Hepatocyte (in vitro differentiated cells): ENCODE data around the gene ANKRD13C. TPM values are rescaled to one million over a fixed set of nuclear protein-coding genes. Genes with fewer than 3 reads are reported as not detected.

Experiments used
- DNase-seq: peaks from one replicate; pipeline ENCODE4 v3.0.0-alpha.2; 2016; ENCODE audit warnings: low spot score
- H2AFZ ChIP-seq: fragments of 200-600 bp; sonication (generic); 2 replicates; pipeline ENCODE4 v1.6.0; 2016; ENCODE audit warnings: antibody characterized with exemption, mild to moderate bottlenecking
- H3K27ac ChIP-seq: fragments of 200-600 bp; sonication (generic); 2 replicates; pipeline ENCODE4 v1.5.1; 2016; ENCODE audit warnings: mild to moderate bottlenecking
- H3K27me3 ChIP-seq: fragments of 200-600 bp; sonication (generic); 2 replicates; pipeline ENCODE4 v1.6.1; 2016
- H3K36me3 ChIP-seq: fragments of 200-600 bp; sonication (generic); replicated peaks from 2 replicates; pipeline ENCODE4 v1.5.1; 2016; ENCODE audit warnings: low read depth; ENCODE audit not compliant: insufficient read depth
- H3K4me1 ChIP-seq: fragments of 200-600 bp; sonication (generic); 2 replicates; pipeline ENCODE4 v1.5.1; 2016; ENCODE audit warnings: mild to moderate bottlenecking, moderate library complexity; ENCODE audit not compliant: insufficient read depth
- H3K4me2 ChIP-seq: fragments of 200-600 bp; sonication (generic); 2 replicates; pipeline ENCODE4 v1.6.0; 2016
- H3K4me3 ChIP-seq: fragments of 200-600 bp; sonication (generic); 2 replicates; pipeline ENCODE4 v1.5.1; 2016; ENCODE audit warnings: mild to moderate bottlenecking
- H3K79me2 ChIP-seq: fragments of 200-600 bp; sonication (generic); 2 replicates; pipeline ENCODE4 v1.6.0; 2017; ENCODE audit warnings: mild to moderate bottlenecking
- H3K9me2 ChIP-seq: fragments of 200-600 bp; sonication (generic); replicated peaks from 2 replicates; pipeline ENCODE4 v1.6.0; 2017; ENCODE audit warnings: mild to moderate bottlenecking; ENCODE audit not compliant: insufficient read depth
- H3K9me3 ChIP-seq: fragments of 200-600 bp; sonication (generic); 2 replicates; pipeline ENCODE4 v1.5.1; 2016; ENCODE audit warnings: low read depth, mild to moderate bottlenecking
- H4K20me1 ChIP-seq: fragments of 200-600 bp; sonication (generic); 2 replicates; pipeline ENCODE4 v1.6.0; 2016; ENCODE audit warnings: mild to moderate bottlenecking; ENCODE audit not compliant: insufficient read depth, poor library complexity, severe bottlenecking
- EZH2 ChIP-seq: fragments of 200-600 bp; sonication (generic); IDR thresholded peaks from 2 replicates; pipeline ENCODE4 v1.6.1; 2016; ENCODE audit warnings: antibody characterized with exemption, mild to moderate bottlenecking, borderline replicate concordance
- EZH2phosphoT487 ChIP-seq: fragments of 200-600 bp; sonication (generic); IDR thresholded peaks from one replicate; pipeline ENCODE4 v1.6.1; 2018; ENCODE audit warnings: antibody characterized with exemption, mild to moderate bottlenecking, low read depth, moderate library complexity; ENCODE audit not compliant: unreplicated experiment, severe bottlenecking
- WGBS: methylation state at CpG from one replicate; pipeline ENCODE4 v1.1.6; 2016; ENCODE audit warnings: low lambda C conversion rate; ENCODE audit errors: missing lambda C conversion rate; 5-methylcytosine and 5-hydroxymethylcytosine counted together
- polyA plus RNA-seq: library from polyadenylated mRNA; unstranded; fragments of >200 nt; fragmentation: Nextera tagmentation; extraction: Ambion mirVana; gene quantifications from 2 replicates; pipeline ENCODE4 v1.2.1, GENCODE V29; 2016
- total RNA-seq: library from RNA; depleted of rRNA; stranded (reverse); fragments of >200 nt; gene quantifications from 2 replicates; pipeline ENCODE4 v1.2.3, GENCODE V29; 2014
- TF ChIP-seq, protein P1 (sequence below): fragments of 200-600 bp; sonication (generic); IDR thresholded peaks from 2 replicates; pipeline ENCODE4 v1.5.1; 2016; ENCODE audit warnings: antibody characterized with exemption, mild to moderate bottlenecking; ENCODE audit not compliant: poor library complexity

Gene ANKRD13C
- total and polyA plus RNA-seq, 2 experiments from 2014 or later = 14.9 to 26.5 TPM

DNA sequence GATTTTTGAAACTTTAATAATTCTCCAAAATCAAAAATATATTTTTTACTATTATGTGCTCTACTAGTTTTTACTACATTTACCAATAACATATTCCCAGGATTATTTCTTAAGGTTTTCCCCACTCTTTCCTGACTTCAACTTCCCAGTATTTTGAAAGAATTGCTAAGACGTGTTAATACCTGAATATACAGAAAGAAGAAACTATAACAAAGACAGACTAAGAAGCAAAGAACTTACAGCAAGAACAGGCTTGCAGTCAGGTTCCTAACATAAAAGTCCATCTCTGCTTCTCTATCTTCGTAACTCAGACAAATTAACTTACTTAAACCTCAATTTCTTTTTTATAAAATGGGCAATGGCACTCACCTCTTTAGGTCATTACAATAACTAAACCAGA, 70.2 kb downstream of the ANKRD13C start:
- H4K20me1 ChIP-seq = no peaks in the 10 kb centered on the region
- H3K4me1 ChIP-seq = no peaks in the 10 kb centered on the region
- no peak overlapping the region for H3K4me2 ChIP-seq
- no peaks in the 10 kb centered on the region for H3K9me3 ChIP-seq
- H2AFZ ChIP-seq = no peak overlapping the region
- WGBS = 93% methylated on average over 2 of the region's 2 CpGs
- DNase-seq = no peak
- H3K27me3 ChIP-seq = no peaks in the 10 kb centered on the region
- no peak overlapping the region for H3K4me3 ChIP-seq
- H3K9me2 ChIP-seq = no peaks in the 10 kb centered on the region
- TF ChIP-seq, protein P1, sequence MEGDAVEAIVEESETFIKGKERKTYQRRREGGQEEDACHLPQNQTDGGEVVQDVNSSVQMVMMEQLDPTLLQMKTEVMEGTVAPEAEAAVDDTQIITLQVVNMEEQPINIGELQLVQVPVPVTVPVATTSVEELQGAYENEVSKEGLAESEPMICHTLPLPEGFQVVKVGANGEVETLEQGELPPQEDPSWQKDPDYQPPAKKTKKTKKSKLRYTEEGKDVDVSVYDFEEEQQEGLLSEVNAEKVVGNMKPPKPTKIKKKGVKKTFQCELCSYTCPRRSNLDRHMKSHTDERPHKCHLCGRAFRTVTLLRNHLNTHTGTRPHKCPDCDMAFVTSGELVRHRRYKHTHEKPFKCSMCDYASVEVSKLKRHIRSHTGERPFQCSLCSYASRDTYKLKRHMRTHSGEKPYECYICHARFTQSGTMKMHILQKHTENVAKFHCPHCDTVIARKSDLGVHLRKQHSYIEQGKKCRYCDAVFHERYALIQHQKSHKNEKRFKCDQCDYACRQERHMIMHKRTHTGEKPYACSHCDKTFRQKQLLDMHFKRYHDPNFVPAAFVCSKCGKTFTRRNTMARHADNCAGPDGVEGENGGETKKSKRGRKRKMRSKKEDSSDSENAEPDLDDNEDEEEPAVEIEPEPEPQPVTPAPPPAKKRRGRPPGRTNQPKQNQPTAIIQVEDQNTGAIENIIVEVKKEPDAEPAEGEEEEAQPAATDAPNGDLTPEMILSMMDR = no peak
- TF ChIP-seq EZH2 = no peak
- no peak for TF ChIP-seq EZH2phosphoT487
- peaks cover 13% of the 10 kb centered on the region for H3K79me2 ChIP-seq
- no peak overlapping the region for H3K27ac ChIP-seq
- no peaks in the 10 kb centered on the region for H3K36me3 ChIP-seq

DNA sequence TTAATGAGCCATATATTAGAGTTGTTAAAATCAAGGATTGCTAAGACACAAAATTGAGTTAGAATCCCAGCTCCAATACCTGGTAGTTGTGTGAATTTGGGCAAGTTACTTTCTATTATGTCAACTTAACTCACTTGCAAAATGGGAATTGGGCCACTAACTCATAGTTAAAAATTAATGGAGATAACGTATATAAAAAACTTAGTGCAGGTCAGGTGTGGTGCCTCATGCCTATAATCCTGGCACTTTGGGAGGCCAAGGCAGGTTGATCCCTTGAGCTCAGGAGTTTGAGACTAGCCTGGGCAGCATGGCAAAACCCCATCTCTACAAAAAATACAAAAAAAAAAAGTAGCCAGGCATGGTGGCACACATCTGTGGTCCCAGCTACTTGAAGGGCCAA, 75.8 kb downstream of the ANKRD13C start:
- Histone ChIP-seq H3K4me1 (no peaks in the 10 kb centered on the region), H2AFZ (no peak overlapping the region), H3K27me3 (no peaks in the 10 kb centered on the region), H3K36me3 (no peaks in the 10 kb centered on the region), H4K20me1 (no peaks in the 10 kb centered on the region), H3K27ac (no peak overlapping the region), H3K4me3 (no peak overlapping the region), H3K9me3 (no peaks in the 10 kb centered on the region), H3K79me2 (peaks cover under 1% of the 10 kb centered on the region), H3K9me2 (no peaks in the 10 kb centered on the region), H3K4me2 (no peak overlapping the region)
- WGBS = 72% methylated on average over 1 of the region's 1 CpG
- DNase-seq = no peak
- TF ChIP-seq, protein P1 = no peak

DNA sequence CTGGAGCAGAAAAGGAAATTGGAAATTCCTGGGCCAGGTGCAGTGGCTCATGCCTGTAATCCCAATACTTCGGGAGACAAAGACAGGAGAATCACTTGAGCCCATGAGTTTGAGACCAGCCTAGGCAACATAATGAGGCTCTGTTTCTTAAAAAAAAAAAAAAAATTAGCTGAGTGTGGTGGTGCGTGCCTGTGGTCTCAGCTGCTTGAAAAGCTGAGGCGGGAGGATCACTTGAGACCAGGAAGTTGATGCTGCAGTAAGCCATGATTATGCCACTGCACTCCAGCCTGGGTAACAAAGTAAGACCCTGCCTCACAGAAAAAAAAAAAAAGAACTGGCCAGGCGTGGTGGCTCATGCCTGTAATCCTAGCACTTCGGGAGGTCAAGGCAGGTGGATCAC, 76.6 kb downstream of the ANKRD13C start:
- no peaks in the 10 kb centered on the region for H3K36me3 ChIP-seq

More for the DNA sequence above, 76.6 kb downstream of the ANKRD13C start:
- Histone ChIP-seq H4K20me1 (no peaks in the 10 kb centered on the region), H2AFZ (no peak overlapping the region), H3K9me2 (no peaks in the 10 kb centered on the region), H3K79me2 (no peaks in the 10 kb centered on the region), H3K9me3 (no peaks in the 10 kb centered on the region), H3K4me2 (no peak overlapping the region), H3K27ac (no peak overlapping the region), H3K4me1 (no peaks in the 10 kb centered on the region), H3K4me3 (no peak overlapping the region), H3K27me3 (no peaks in the 10 kb centered on the region)
- 90% methylated on average over 5 of the region's 5 CpGs for WGBS
- TF ChIP-seq EZH2 (no peak), EZH2phosphoT487 (no peak)
- TF ChIP-seq, protein P1 = no peak
- no peak for DNase-seq
